ACHN (cell line): ENCODE data around the gene UFM1.
A peak's percentile ranks its signal among the peaks of the same experiment; 100 is the strongest.
"Not testable (repeated sequence)": the region's sequence is repeated elsewhere in the genome, so short reads cannot be mapped to it uniquely, and the experiment has no call there.

ENCODE experiments used
- DNase-seq: peaks from one replicate; pipeline ENCODE4 v3.0.0-alpha.2; 2015
- in situ Hi-C: cut with HindIII; loops from 2 replicates; pipeline ENCODE4 v1.10.0; 2017; ENCODE audit warnings: low sequenced_read_pairs, low pct_ligation_motif_present, low pct_unique_long_range_greater_than_20kb

UFM1 gene

DNA sequence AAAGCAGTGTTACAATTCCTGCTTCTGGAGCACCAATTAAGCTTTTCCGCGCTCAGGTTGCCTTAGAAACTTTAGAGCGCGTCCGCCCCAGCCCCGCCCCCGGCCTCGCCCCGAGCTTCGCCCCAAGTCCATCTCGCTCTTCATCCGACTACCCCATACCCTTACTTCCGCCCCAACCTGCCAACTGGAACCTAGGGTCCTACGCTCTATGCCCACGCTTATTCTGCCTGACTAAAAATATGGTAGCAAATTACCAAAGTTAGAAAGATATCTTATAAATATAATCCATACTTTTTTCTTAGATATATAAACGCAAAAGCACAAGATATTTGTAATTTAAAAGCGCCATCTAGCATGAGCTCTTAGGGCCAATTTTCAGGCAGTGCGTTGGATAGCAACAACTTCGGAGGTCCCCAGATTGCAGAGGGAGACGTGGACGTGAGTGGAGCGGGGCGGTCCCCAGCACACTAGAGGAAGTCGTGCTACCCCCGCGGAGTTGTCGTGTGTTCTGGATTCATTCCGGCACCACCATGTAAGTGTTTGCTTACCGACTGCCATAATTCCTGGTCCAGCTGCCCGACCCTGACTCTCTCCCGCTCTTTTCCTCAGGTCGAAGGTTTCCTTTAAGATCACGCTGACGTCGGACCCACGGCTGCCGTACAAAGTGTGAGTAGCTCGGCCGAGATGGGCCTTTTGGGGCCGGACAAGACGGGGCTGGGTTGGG, at the start of gene UFM1:
TSS of gene UFM1 (plus strand) at position 462 of the 724 bp plus-strand sequence. CDS start at position 531, 69 bp downstream.
- in situ Hi-C loops = no loop called here

DNA sequence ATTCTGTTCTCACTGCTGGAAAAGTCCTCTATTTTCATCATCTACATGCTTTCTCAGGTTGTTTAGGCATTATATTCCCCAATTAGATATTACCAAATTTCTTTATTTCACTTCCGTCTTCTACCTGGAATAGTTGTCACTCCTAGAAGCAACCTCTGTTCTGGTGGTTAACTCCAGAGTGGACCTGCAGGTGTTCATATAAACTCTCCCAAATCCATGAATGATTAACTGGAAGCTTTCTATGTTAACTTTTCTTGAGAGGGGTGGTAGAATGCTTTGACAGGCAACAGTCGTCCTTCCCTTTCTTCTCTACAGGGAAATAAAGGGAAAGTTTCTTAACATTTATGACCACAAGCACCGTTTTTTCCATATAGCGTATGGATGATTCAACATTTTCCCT, 48.4 kb upstream of the UFM1 start:
- in situ Hi-C loops = no loop called here
- no peak for DNase-seq

More for the DNA sequence above, at the start of gene UFM1:
- peak; percentile 93 for DNase-seq

DNA sequence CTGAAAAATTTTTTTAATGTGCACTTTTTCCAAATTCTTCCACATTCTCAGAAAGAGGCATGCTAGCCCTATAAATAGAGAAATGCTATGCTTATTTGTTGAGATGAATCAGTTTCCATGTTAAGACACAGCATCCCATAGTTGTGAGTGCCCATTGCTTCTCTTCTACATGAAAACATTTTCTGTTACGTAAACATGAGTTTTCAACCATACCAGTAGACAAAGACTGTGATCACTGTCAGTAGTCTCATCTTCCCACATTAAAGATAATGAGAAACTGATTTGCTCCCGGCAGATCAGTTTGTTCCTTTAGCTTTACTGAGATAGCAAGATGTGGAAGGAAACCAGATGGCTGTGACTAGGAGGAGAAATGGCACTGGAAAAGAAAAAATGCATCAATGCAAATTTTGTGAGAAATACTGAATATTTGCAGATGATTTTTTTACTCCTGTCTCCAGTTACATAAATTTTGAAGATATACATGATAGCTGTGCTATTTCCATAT, 45.8 kb upstream of the UFM1 start:
- in situ Hi-C loops = no loop called here
- DNase-seq = no peak

DNA sequence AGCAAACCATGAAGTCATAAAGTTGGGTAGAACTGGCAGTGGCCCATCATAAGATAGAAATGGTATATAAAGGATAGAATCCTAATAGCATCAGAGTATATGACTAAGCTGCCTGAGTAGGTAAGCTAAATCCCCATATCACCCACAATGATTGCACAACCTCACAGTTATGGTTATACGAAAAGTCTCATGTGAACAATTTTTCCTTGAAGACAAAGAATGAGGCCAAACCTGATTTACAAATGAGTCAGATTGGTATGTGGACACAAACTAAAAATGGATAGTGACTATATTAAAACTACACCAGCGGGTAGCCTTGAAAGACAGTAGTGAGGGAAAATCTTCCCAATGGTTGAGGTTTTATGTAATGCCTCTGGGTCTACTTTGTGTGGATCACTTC, 40.9 kb upstream of the UFM1 start:
- no peak for DNase-seq
- in situ Hi-C loops = no loop called here

DNA sequence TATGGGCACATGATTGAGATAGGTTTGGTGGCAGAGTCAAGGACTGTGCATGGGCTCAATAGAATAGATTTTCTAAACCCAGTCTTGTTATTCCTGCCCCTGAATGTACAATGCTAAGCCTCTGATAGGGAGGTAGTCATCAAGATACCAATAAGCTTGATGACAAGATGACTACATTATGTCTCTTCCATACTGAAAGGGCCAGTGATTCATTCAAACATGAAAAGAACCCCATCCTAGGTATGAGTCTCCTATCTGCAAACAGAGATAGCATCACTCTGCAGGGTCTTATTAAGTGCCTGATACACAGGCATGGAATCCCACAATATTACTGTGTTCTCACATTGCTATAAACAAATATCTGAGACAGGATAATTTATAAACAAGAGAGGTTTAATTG, 40.3 kb upstream of the UFM1 start:
- no peak for DNase-seq
- in situ Hi-C loops = no loop called here

DNA sequence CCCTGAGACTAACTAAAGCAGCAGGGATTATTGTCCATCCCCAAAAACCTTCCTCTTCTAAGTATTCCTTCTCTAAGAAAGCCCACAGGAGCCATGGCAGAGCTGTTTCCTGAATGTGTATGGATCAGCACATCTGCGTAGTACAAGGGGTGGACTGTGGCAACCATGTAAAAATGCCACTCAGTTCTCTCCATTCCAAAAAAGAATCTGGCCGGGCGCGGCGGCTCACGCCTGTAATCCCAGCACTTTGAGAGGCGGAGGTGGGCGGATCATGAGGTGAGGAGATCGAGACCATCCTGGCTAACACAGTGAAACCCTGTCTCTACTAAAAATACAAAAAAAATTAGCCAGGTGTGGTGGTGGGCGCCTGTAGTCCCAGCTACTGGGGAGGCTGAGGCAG, 38.5 kb upstream of the UFM1 start:
- in situ Hi-C loops, DNase-seq: not testable (repeated sequence)

DNA sequence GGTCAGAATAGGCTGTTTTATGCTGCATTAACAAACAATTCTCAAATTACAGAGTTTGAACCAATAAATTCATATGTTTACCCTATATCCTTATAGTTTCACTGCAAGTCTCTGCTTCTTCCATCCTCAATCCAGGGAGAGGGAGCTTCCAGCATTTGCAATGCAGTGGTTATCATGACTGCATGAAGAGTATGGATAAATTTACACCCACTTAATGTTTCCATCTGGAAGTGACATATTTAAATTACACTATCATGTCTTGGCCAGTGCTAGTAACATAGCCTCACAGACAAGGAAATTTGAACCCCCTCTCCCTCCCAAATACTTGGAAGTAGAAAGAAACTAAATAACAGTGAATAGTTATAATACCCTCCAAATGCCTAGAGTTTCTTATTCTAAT, 33.5 kb upstream of the UFM1 start:
- no peak for DNase-seq
- in situ Hi-C loops = no loop called here

DNA sequence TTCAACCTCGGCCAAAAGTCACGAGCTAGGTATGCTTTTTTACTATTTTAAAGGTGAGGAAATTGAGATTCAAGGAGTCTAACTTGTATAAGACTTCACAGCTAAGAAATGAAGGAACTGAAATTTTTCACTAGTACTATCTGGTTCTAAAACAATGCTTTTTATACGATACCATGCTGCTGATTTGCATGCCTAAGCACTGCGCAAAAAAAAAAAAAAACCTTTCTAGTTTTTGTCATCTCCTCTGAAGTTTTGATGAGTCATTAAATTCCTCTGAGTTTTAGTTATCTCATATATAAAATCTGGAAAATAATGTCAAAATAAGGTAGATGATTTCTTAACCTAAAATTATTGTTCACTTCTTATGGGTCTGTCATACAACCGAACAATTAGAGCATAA, 28.0 kb upstream of the UFM1 start:
- DNase-seq = no peak
- in situ Hi-C loops = no loop called here

DNA sequence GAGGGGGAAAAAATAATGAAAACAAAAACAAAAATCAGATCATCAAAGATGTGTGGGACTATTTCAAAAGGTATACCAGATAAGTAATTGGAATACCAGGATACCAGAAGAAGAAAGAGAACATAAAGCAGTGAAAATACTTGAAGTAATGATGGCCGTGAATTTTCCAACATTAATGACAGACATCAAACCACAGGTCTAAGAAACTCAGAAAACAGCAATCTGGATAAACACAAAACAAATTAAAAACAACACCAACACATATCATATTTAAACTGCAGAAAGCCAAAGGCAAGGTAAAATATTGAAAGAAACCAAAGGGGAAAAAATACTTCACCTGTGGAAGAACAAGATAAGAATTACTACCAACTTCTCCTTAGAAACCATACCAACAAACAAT, 24.2 kb upstream of the UFM1 start:
- no peak for DNase-seq
- in situ Hi-C loops = no loop called here

DNA sequence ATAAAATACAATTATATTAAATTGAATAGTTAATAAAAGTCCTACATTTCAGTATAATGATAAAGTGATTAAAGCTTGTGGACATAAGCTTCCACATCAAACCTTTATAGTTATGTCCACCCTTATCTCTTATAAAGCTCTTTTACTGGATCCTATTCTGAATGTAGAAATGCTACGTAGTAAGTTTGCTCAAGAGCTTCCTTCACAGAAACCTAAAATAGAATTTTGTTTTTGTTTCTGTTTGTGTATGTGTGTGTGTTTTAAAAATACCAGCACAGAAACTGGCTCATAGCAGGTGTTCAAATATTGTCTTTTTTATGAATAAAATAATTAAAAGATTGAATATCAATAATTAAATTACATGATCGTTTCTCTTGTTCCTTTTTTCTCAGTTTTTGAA, 21.0 kb upstream of the UFM1 start:
- in situ Hi-C loops = no loop called here
- DNase-seq = no peak

DNA sequence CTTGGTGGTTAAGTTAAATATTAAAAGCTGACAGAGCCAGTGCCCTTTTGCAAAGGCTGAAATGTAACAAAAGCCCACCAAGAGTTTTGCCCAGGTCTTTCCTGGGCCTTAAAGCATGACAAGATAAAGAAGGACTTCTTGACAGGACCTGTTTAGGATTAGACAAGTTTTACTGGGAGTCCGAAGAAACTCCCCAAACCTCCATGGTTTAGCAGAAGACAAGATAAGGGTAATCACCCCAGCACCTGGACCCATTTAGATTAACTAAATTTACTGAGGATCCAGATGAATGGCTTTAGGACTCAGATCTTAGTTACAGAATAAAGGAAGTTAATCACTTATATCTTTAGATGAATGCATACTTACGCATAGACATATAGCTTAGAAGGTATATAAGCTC, 14.8 kb upstream of the UFM1 start:
- in situ Hi-C loops = no loop called here
- DNase-seq = peak; percentile 9

DNA sequence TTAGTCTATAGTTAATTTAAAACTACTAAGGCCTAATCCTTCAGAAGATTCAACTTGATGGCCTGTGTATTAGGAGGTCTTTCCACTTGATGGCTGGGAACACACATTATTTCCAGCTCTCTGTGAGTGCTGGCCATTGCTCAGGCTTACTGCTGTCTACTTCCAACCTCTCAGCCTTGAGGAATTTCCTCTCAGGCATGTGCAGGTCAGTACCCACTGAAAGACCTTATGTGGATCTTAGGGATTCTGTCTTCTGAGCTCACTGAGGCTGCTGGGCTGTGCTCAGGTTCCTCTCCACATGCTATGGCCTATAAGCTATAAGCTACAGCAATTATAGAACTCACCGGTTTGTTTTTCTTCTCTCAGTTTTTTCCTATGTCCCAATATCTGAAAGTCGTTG, 11.6 kb upstream of the UFM1 start:
- in situ Hi-C loops = no loop called here
- DNase-seq = no peak

DNA sequence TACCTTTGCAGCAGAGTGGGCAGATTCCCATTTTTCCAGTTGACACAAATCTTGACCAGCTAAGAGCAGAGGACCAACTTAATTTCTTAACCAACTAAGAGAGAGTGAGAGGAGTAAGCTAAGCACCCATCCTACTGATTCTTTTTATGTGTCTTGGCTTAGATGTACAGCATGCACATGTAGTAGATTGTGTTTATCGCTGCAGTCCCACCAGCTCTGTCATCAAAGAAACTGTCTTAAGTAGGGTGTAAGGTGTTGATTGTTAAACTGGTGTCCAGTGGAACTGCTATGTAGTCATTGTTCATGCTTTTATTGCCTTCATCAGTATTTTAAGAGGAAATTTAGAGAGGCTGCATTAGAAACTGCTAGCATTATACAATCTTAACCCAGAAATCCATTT, 9.0 kb upstream of the UFM1 start:
- no peak for DNase-seq
- in situ Hi-C loops = no loop called here

DNA sequence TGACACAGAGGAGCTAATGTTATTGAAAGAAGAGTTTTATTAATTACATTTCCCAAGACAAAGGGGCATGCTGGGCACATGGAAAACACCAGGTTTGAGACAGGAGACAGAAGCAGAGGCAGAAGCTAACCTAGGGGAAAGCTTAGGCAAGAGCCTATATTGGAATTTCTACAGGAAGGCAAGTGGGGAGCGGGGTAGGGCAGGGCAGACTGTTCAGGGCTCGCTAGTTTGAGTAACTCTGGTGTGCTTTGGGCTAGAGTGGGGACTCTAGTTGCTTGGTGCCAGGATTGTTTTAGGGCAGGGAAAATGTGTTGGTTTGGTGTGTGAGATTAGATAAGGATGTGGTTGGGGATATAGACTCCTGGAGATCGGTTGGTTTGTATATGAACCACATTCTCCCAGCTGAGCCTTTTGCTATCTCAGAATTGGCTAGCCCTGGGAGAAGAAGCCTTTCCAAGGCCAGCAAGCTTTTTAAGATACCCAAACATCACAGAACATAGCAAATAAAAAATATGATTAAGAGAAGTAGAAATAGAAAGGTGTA, 8.4 kb upstream of the UFM1 start:
- no peak for DNase-seq
- in situ Hi-C loops = no loop called here

DNA sequence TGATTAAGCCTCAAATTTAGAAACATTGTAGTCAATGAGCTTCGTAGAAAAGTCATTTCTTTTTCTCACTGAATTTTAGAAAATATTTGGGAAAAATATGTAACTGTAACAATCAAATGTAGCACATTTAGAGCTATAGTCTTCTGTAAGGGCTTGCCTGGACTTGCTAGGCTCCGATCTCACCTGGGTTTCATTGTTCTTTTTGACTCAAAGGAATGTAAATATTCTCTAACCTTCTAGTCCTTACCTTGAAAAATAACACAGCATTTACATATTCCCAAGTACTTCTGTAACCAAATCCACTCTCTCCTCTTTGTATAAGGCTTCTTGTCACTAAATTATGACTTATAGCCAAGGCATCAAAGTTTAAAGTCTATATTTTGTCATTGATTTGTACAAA, 2.9 kb upstream of the UFM1 start:
- DNase-seq = no peak
- in situ Hi-C loops = no loop called here

DNA sequence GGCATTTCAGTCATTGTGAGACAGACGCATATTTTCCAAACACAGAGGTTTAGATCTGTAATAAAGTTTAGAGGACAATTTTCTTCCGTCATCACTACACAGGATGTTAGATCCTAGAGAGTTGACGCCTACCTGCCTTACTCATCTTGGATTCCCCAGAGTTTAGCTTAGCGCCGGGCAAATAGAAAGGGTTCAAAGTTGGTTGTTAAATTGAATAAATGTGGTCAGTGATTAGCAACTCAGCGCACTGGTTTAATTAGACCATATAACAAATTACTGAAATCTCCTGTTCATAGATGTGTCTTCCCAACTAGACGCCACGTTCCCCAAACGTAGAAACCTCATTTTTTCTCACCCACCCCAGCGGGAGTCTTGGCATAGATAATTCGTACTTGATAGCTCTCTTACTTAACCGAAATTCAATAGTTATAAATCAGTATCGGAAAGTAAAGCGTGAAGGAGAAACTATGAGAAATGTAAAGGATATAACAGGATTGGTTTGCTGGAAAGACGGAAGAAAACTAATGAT, 726 bp upstream of the UFM1 start:
- in situ Hi-C loops = no loop called here
- DNase-seq = peak; percentile 55

DNA sequence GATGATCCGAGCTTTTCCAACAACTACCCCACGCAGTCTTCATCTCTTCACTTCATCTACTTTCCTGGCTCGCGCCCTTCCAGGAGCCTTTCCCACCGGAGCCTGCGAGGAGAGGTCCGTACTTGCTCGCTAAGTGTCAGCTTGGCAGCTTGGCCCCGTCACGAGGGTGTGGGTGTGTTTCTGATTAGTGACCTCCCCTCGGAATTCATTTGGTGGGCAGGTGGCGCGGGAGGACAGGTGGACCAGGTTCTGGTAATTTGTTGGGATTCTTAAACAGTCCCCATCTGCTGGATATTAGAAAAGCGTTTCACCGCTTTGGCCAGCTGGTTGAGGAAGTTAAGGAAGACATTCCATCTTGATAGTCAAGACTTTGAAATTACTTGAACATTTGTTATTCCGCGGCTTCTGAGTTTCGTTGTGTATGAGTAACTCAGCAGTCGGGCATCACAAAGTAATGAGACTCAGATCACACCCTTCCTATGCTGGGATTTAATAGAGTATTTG, 515 bp downstream of the UFM1 start:
- in situ Hi-C loops = no loop called here
- peak; percentile 63 for DNase-seq

DNA sequence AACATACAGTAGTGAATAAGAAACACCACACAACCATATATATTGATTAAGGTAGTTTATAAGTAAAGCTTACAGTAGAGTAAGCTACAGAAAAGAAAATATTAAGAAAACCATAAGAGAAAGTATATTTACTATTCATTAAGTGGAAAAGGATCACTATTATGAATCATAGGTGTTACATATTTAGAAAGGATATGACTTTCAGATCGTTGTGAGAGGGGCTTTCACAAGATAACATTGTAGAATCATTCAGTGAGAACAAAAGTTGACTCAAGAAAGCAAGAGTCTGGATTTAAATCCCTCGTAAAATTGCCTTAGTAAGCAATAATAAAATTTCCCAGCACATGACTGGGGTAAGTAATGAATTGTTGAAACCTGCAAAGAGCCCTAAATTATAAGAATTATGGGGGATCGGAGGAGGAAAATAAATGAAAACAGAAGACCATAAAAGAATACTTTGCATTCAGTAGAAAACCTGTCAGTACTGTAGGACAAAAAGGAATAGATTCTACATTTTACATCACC, 6.0 kb downstream of the UFM1 start:
- in situ Hi-C loops = no loop called here
- DNase-seq = no peak

DNA sequence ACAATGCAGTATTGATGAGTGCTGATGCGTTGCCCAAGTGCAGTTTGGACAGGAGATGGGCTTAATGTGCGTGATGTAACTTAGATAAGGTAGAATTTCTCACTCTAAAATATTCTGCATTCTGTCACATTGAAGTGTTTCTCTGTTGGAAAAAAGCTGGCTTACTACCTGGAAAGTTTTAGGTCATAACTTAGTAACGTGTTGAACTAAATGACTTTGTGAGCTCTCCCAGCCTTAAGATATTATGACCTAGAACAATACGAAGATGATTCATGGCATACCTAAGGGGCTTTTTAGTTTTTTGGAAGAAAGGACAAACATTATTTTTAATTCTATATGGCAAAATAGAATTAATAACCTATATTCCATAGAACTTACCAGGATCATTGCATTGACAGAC, 9.0 kb downstream of the UFM1 start:
- in situ Hi-C loops = no loop called here
- DNase-seq = no peak
